ENCODE data around the gene SSBP1. TPM values are rescaled to one million over a fixed set of nuclear protein-coding genes. Genes with fewer than 3 reads are reported as not detected.
"Not testable (repeated sequence)": the region's sequence is repeated elsewhere in the genome, so short reads cannot be mapped to it uniquely, and the experiment has no call there.

SSBP1 gene, protein sequence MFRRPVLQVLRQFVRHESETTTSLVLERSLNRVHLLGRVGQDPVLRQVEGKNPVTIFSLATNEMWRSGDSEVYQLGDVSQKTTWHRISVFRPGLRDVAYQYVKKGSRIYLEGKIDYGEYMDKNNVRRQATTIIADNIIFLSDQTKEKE
- 87.4 TPM for polyA plus RNA-seq (ENCODE audit: insufficient read length)

DNA sequence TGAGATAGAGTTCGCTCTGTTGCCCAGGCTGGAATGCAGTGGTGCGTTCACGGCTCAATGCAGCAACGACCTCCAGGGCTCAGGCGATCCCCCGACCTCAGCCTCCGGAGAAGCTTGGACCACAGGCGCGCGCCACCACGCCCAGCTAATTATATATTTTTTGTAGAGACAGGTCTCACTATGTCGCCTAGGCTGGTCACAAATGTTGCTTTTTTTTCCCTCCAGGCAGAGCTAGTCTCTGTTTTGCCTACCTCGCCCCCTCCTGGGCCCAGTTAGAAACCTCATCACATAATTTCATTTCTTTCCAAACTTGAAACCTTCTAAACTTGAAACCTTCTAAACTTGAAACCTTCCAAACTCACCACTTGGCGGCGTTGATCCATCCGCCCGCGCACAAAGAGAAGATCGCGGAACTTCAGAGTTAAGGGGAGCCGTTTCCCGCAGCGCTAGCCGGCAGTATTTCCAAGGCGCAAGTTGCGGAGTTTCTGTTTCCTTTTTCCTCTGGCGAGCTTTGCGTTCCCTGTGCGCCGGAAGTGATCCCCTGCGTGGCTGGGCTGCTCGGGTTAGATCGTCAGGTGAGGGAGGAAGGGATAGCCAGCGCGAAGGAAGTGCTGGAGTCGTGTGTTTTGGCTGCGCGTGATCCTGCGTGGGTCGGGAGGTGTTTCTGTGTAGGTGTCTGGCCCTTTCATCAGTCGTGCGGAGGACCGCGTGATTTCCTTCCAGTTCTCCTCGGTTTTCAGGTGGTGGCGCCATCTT, at the start of gene SSBP1:
TSS of gene SSBP1 (plus strand) at position 523 of the 756 bp plus-strand sequence. CDS start 809 bp downstream, outside the sequence.
- peak; percentile 92 for DNase-seq (ENCODE audit: low read depth)

DNA sequence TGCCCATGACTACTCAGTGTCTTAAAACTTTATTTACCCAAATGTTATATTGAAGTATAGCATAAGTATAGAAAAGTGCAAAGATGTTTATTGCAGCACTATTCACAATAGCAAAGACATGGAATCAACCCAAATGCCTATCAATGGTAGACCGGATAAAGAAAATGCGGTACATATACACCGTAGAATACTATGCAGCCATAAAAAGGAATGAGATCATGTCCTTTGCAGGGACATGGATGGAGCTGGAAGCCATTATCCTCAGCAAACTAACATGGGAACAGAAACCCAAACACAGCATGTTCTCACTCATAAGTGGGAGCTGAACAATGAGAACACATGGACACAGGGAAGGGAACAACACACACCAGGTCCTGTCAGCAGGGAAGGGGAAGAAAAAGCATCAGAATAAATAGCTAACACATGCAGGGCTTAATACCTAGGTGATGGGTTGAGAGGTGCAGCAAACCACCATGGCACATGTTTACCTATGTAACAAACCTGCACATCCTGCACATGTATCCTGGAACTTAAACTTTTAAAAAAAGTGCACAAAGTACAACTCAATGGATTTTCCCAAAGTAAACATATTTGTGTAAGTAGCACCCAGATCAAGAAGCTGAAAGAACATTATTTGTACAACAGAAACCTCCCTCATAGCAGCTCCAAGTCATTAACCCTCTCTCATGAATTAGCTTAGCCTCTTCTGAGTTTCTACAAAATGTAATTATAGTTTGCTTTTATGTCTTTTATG, 48.9 kb upstream of the SSBP1 start:
- DNase-seq (ENCODE audit: low read depth), result not testable (repeated sequence)

DNA sequence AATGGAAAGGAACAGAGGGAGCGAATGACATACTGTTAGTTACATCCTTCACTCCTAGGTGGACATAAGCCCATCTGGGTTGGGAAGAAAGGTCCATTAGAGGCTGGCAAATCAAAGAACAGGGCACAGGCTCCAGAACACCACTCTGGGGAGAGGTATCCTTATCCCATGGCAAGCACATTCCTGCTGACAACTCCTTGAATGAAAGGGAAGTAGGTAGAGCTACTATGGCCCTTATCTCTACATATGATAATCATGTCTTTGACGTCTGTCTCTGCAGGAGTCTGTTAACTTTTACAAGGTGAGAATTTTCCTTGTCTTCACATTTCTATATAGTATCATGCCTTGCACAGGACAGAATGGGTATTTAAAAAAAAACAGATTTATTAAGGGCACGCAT, 46.6 kb upstream of the SSBP1 start:
- no peak for DNase-seq (ENCODE audit: low read depth)

DNA sequence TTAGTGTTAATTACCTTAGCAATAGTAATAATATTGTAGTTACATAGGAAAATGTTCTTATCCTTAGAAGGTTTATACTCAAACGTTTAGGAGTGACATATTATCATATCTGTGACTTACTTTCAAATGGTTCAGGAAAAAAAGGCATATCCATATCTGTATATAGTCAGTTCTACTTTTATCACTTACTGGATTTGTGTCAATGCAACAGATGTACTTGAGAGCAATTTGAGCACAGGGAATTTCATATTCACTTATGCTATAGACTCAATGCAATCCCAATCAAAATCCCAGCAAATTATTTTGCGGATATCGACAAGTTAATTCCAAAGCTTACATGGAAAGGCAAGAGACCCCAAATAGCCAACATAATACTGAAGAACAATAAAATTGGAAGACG, 46.2 kb upstream of the SSBP1 start:
- DNase-seq (ENCODE audit: low read depth), result no peak

DNA sequence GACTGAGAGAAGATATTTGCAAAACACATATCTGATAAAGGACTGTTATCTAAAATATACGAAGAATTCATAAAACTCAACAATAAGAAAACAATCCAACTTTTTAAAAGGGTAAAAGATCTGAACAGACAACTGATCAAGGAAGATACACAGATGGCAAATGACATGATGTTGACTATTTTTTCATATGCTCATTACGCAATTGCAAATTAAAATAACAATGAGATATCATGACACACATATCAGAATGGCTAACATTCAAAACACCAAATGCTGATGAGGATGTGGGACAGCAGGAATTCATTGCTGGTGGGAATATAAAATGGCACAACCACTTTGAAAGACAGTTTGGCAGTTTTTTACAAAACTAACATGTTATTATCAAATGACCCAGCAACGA, 45.1 kb upstream of the SSBP1 start:
- no peak for DNase-seq (ENCODE audit: low read depth)

DNA sequence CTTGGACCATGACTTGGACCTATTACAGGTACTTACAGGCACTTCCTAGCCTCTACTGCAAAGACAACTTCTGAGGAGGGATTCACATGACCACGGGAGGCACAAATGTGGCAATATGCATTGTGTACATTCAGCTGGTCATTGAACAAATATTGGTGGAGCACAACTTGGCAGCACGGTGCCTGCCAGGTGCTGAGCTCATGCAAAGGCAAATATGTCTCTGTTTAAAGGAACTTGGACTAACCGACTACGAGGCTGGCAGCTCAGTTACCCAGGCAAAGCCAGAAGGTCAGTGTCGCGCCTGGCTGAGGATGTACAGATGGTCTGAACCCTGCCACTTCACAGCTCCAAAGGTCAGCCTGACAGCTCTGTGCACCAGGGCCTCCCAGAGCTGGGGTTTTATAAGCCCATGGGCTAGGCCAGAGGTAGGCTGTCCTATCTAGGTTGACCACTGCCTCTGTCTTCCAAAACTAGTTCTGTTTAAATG, 42.3 kb upstream of the SSBP1 start:
- no peak for DNase-seq (ENCODE audit: low read depth)

DNA sequence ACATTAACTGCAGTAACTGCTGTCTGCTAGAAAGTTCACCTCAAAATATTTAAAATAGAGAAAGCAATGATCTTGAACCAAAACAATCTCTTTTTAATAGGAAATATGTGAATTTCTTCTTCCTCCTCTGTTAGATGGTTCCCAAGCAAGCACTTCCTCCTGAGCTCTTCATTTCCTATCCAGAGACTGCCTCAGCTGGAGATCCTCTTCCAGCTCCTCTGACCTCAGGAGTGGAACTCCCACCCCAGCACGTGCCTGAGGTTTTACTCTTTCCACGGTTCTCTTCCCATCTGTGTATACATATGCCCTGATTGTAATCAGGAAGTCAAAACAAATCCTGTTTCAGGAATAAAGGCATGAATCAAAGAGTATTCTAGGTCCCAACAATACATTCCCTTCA, 41.8 kb upstream of the SSBP1 start:
- DNase-seq (ENCODE audit: low read depth), result no peak

DNA sequence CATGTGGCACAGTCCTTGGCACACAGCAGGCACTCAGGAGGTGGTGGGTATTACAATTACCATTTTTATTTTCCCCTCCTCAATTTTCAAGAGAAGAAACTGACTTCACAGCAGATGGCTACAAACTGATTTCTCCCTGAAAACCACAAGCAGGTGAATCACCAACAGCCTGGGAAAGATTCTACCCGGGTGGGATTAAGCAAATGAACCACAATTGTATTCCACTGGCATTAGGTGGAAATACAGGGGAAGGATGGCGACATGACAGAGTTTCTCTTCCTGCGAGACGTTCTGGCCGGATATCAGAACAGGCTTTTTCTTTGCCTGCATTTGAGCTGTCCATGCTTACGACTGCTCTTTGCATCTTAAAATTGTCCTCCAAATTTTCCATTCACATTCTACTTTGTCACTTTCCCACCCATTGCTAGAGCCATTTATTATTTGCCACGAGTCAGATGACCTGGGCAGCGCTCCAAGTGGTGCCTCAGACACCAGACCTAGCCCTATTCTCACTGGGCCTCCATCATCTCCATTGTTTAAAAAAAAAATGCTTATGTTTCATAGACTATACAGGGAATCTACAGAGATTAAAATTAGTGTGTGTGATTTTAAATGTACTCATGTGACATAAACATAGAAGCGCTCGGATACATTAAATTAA, 40.8 kb upstream of the SSBP1 start:
- DNase-seq (ENCODE audit: low read depth), result no peak

DNA sequence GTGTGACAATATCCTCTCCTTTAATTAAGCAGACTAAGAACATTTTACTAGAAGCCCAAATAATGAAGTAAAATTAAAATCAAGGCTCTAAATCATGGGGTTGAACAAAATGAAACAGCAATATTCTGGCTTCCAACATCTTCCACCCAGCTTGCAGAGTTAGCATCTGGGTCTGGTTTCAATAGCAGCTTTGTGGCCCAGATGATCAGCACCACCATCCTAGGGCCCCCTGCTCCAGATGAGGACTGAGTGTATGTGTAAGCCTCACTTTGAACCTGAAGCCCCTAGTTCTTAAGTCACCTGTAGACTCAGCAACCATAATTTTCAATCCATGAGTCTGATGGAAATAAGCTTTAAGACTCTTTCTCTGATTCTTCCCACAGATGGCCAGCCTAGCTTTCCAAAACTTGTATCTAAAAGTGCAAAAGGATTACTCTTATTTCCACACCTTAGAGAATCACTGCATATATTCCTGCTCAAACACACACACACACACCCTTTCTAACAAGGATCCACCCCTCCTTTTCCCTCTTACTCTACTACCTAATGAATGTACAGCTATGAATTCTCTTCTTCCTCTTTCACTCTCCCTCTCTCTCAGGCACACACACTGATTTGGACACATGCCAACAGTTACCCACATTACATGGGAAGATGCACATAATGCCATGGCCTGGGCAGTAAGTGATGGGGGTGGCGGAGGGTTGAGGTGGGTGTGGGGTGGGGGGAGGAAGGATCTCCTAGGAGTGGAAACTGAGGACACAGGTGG, 39.7 kb upstream of the SSBP1 start:
- DNase-seq (ENCODE audit: low read depth), result no peak

DNA sequence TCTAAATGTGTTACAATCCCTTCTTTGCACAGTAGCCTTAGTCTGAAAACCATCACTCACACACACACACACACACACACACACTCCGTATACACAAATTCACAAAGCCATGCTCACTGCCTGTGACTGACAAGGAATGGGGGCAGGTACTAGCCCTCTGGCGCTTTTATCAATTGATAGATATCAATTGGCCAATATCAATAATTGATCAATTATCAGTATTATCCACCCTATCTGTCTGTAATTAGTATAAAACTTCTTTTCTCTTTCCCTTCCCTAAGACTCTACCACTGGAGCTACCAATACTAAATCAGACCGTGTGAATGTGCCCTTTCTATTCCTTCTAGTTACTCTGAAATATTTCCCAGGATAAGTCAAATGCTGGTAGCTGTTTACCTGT, 38.3 kb upstream of the SSBP1 start:
- DNase-seq (ENCODE audit: low read depth), result no peak

DNA sequence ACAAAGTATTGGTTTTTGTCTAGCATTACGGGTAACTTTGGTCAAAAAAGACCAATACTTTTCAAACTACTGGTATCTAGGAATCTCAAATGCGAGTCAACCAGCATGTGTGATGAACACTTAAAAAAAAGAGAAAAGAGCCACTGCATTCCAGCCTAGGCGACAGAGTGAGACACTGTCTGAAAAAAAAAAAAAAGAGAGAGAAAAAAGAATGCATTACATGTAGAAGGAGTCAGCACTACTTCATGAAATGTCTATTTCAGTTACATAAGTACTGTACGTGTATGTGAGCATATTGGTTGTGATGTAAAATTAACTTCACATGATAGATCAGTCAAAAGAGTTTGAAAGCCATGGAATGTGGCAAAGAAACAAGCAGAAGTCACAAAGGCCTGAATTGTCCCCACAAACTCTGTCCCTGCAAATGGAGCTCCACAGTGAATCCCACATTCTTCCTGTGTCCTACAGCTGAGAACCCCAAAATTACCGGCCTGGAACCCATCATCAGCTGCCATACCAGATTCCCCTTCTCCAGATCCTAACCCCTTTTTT, 37.8 kb upstream of the SSBP1 start:
- DNase-seq (ENCODE audit: low read depth), result no peak

DNA sequence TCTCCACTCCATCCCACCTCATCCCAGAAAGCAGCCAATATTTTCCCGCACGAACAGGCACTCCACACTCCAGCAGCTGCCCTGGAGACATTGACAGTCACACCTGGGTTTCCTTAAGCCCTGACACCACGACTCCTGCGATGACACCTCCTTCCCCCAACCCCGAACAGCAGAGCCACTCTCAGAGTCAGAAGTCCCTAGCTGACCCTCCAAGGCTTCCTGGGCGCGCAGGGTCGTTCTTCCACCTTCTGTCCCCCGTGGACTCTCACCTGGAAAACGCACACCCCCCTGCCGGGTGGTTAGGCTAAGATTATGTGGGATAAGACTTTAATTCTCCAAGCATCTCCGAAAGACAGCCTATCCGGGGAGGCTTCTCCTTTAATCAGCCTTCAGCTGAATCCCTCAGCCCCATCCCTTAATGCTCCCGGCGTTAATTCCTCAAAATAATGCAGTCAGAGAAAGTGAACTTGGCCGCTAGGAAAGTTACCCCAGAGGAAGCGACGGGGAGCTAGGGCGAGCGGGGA, 37.2 kb upstream of the SSBP1 start:
- DNase-seq (ENCODE audit: low read depth), result no peak

DNA sequence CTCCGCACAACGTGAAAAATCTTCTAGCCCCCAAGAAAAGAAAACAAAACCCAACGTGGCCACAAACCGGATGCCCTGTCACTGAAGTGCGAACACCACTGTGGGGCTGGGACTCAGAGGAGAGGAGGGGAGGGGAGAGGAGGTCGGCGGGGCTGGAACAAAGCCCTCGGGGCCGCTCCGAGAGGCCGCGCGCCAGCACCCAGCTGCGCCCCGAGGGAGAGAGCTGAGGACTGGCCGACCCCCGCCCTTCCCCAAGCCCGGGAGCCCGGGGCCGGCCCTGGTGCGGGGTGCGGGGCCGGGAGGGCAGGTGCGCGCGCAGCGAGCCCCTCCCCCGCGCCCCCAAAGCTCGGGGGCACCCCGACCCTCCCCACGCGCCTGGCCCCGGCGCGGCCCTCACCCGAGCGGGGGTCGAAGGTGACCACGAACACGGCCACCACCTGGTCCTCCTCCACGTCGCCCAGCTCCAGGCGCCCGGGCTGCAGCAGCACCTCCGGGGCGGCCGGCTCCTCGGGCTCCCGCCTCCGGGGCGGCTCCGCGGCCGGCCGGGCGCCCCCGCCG, 36.6 kb upstream of the SSBP1 start:
- DNase-seq (ENCODE audit: low read depth), result no peak

DNA sequence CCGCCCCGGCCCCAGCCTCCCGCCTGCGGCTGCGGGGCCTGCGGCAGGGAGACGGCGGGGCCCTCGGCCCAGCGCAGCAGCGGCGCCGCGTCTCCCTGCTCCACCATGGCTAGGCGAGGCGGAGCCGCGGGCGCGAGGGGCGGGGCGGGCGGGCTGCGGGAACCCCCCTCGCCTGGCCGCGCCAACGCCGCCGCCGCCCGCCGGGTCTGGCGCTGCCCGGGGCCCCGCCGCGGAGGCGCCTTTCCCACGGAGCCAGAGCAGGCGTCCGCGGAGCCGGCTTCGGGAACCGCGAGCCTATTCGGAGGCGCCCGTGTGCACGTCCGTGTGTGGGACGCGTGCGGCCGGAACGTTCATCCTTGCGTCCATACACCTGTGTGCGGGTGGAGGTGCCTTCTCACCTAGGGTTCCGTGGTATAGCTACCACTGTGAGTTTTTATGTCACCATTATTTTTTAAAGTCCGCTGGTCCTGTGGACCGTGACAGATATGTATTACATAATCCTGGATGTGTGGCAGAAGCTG, 36.1 kb upstream of the SSBP1 start, which contains the start of gene DENND11:
TSS of gene DENND11 (minus strand) at position 120 of the 521 bp plus-strand sequence. CDS start at position 107, 13 bp downstream.
- DNase-seq (ENCODE audit: low read depth), result no peak

DNA sequence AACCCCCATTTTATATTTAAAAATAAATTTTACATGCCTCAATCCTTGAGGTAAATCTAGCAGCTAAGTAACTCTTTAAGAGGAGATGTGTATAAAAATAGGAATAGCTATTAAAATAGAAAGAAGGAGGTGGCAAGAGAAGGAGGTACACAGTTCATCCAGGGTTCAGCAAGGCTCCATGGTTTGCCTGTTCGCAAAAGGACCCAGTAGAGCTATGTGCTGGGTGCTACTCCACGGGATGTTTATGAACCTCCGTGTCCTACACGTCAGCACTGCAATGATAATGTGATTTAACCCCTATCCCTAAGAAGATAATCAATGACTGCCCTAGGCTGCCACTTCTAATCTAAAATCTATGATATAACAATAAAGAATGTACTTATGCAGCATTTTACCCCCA, 35.3 kb upstream of the SSBP1 start:
- no peak for DNase-seq (ENCODE audit: low read depth)

DNA sequence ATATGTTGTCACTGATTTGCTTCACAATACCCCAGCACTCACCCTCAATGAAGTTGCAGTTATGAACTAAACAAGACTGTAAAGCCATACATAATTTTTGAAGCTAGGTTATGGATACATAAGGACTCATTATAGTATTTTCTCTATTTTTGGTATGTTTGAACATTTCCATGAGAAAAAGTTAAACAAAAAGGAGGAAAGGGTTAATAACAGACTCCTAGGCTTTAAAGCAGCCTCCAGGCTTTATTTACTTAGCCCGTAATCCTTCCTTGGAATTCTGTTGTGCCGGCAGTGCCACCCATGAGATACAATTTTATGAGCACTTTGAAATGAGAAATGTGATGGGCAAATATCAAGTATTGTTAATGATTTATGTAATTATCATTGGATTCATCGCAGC, 34.0 kb upstream of the SSBP1 start:
- DNase-seq (ENCODE audit: low read depth), result no peak

DNA sequence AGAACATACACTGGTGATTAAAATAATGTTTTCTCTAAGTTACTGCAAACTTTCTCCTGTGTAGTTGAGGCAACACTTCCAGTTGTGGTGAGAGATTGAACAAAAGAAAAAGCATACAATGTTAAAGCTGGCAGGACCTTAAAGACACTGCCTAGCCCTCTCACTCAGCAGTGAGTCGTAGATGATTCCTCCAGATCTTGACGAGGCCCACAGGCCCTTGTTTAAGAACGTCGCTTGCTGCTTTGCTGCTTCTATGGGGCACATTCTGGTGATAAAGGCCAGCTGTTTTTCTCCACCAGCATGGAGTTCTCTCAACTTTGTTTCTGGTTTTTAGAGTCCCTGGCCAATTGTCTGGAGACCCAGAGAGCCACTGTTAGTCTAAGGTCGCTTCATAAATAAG, 33.4 kb upstream of the SSBP1 start:
- DNase-seq (ENCODE audit: low read depth), result no peak

DNA sequence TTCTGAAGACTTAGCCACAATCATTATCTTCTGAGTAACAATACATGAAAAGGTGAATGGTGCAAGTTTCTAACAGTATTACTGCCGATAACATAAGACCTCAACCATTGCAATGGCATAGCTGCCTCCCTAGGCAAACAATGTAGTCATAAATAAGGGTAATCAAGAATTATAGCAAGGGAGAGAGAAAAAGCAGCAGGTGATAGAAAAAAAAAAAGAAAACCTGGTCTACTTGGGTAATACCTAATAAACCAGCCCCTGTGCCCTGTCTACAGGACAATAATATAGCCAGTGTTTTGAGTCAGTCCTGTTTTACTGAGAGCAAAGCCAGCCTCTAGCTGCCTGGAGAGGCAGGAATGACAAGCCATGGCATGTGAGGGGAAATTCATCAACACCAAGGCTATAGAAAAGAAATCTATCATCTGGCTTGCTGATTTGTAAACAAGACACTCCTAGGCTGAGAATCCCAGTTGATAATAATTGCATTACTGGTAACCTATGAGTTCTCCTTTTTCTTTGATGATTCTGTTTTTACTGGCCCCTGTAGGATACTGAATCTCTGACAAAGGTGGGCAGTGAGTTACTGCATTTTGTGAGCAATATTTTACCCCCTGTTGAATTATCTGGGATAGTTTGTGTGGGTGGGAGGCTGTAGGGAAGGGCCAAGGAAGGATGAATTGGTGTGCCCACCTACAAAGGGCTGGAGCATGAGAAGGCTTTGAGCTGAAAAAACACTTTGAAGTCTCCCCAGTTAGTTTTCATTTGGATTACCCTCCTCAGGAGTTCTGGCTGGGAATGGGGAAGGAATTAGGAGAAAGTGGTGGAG, 31.7 kb upstream of the SSBP1 start:
- no peak for DNase-seq (ENCODE audit: low read depth)

DNA sequence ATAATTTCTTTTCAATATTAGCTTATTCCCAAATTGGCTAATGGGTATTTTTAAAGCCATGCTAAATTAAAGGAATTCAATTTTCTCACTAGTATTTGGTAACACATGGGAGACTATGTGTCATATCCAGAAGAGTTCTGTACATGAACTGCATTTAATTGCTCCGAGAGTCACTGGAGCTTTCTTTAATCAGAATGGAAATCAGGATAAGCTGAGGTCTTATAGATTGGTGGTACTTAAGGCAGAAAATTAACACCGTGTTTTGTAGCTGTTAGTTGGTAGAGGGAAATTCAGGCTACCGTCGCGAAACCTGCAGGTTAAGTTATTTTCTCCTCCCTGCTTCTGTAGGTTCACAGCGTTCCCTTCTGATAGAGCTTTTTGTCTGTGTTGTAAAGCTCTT, 29.8 kb upstream of the SSBP1 start, which contains the start of gene WEE2:
TSS of gene WEE2 (plus strand) at position 3 of the 400 bp plus-strand sequence. CDS start 406 bp downstream, outside the sequence.
- no peak for DNase-seq (ENCODE audit: low read depth)
